ENCODE data around the gene TF. TPM values are rescaled to one million over a fixed set of nuclear protein-coding genes. Genes with fewer than 3 reads are reported as not detected.

Gene TF
- total RNA-seq, 1 donor from 2014 or later = 0.11 TPM

GRCh38 chr3:133753107-133753778 is 7.0 kb downstream of the TF start:
- H3K4me3 Mint-ChIP-seq (ENCODE audit: low read depth) = no peak overlapping the region
- peaks cover 5% of the 10 kb centered on the region for H3K27me3 Mint-ChIP-seq (ENCODE audit: low read depth)
- no peak overlapping the region for H3K27ac Mint-ChIP-seq
- intact Hi-C loops (cut with micrococcal nuclease) = no loop called here
- DNase-seq (ENCODE audit: low spot score) = no peak
- H3K4me1 Mint-ChIP-seq (ENCODE audit: low read depth) = no peaks in the 10 kb centered on the region
- no peaks in the 10 kb centered on the region for H3K9me3 Mint-ChIP-seq
- H3K36me3 Mint-ChIP-seq (ENCODE audit: low read depth) = no peaks in the 10 kb centered on the region

GRCh38 chr3:133753779-133754164 is 7.6 kb downstream of the TF start:
- H3K27me3 Mint-ChIP-seq (ENCODE audit: low read depth) = peaks cover 6% of the 10 kb centered on the region

GRCh38 chr3:133754455-133754854 is 8.3 kb downstream of the TF start:
- peaks cover 5% of the 10 kb centered on the region for H3K27me3 Mint-ChIP-seq (ENCODE audit: low read depth)
- intact Hi-C loops (cut with micrococcal nuclease) = no loop called here
- no peak for DNase-seq (ENCODE audit: low spot score)
- H3K9me3 Mint-ChIP-seq = no peaks in the 10 kb centered on the region
- H3K4me1 Mint-ChIP-seq (ENCODE audit: low read depth) = no peaks in the 10 kb centered on the region
- no peak overlapping the region for H3K4me3 Mint-ChIP-seq (ENCODE audit: low read depth)
- H3K27ac Mint-ChIP-seq = no peak overlapping the region
- no peaks in the 10 kb centered on the region for H3K36me3 Mint-ChIP-seq (ENCODE audit: low read depth)

More at GRCh38 chr3:133753779-133754164, 7.6 kb downstream of the TF start:
- Mint-ChIP-seq H3K36me3 (ENCODE audit: low read depth) (no peaks in the 10 kb centered on the region), H3K9me3 (no peaks in the 10 kb centered on the region), H3K4me3 (ENCODE audit: low read depth) (no peak overlapping the region), H3K27ac (no peak overlapping the region), H3K4me1 (ENCODE audit: low read depth) (no peaks in the 10 kb centered on the region)
- no peak for DNase-seq (ENCODE audit: low spot score)
- intact Hi-C loops (cut with micrococcal nuclease) = no loop called here

GRCh38 chr3:133754973-133755828 is 9.0 kb downstream of the TF start:
- no peaks in the 10 kb centered on the region for H3K9me3 Mint-ChIP-seq
- H3K36me3 Mint-ChIP-seq (ENCODE audit: low read depth) = no peaks in the 10 kb centered on the region
- H3K4me1 Mint-ChIP-seq (ENCODE audit: low read depth) = no peaks in the 10 kb centered on the region
- DNase-seq (ENCODE audit: low spot score) = no peak
- no peak overlapping the region for H3K4me3 Mint-ChIP-seq (ENCODE audit: low read depth)
- no peak overlapping the region for H3K27ac Mint-ChIP-seq
- intact Hi-C loops (cut with micrococcal nuclease) = no loop called here
- H3K27me3 Mint-ChIP-seq (ENCODE audit: low read depth) = peaks cover 3% of the 10 kb centered on the region

GRCh38 chr3:133756716-133757694 is 10.8 kb downstream of the TF start:
- Mint-ChIP-seq H3K4me1 (ENCODE audit: low read depth) (no peaks in the 10 kb centered on the region), H3K27me3 (ENCODE audit: low read depth) (peaks cover 3% of the 10 kb centered on the region), H3K27ac (no peak overlapping the region), H3K9me3 (no peaks in the 10 kb centered on the region), H3K36me3 (ENCODE audit: low read depth) (no peaks in the 10 kb centered on the region), H3K4me3 (ENCODE audit: low read depth) (no peak overlapping the region)
- DNase-seq (ENCODE audit: low spot score) = no peak
- intact Hi-C loops (cut with micrococcal nuclease) = no loop called here

- H3K27me3 Mint-ChIP-seq (ENCODE audit: low read depth) = peaks cover 3% of the 10 kb centered on the region
- H3K36me3 Mint-ChIP-seq (ENCODE audit: low read depth) = no peaks in the 10 kb centered on the region
- H3K27ac Mint-ChIP-seq = no peak overlapping the region
- H3K9me3 Mint-ChIP-seq = no peaks in the 10 kb centered on the region
- DNase-seq (ENCODE audit: low spot score) = no peak
- intact Hi-C loops (cut with micrococcal nuclease) = no loop called here
- H3K4me3 Mint-ChIP-seq (ENCODE audit: low read depth) = no peak overlapping the region
- no peaks in the 10 kb centered on the region for H3K4me1 Mint-ChIP-seq (ENCODE audit: low read depth)
These were observed 11.7 kb downstream of the TF start for GRCh38 chr3:133757701-133758567.

GRCh38 chr3:133758568-133758928 is 12.4 kb downstream of the TF start:
- Mint-ChIP-seq H3K36me3 (ENCODE audit: low read depth) (no peaks in the 10 kb centered on the region), H3K4me1 (ENCODE audit: low read depth) (no peaks in the 10 kb centered on the region), H3K9me3 (no peaks in the 10 kb centered on the region), H3K4me3 (ENCODE audit: low read depth) (no peak overlapping the region), H3K27me3 (ENCODE audit: low read depth) (peaks cover 3% of the 10 kb centered on the region), H3K27ac (no peak overlapping the region)
- no peak for DNase-seq (ENCODE audit: low spot score)
- intact Hi-C loops (cut with micrococcal nuclease) = no loop called here

- intact Hi-C loops (cut with micrococcal nuclease) = no loop called here
These were observed 13.0 kb downstream of the TF start for GRCh38 chr3:133758964-133759739.

GRCh38 chr3:133759740-133760305 is 13.6 kb downstream of the TF start:
- no peaks in the 10 kb centered on the region for H3K4me1 Mint-ChIP-seq (ENCODE audit: low read depth)
- H3K4me3 Mint-ChIP-seq (ENCODE audit: low read depth) = no peak overlapping the region
- no peaks in the 10 kb centered on the region for H3K36me3 Mint-ChIP-seq (ENCODE audit: low read depth)
- H3K27ac Mint-ChIP-seq = no peak overlapping the region
- no peaks in the 10 kb centered on the region for H3K9me3 Mint-ChIP-seq
- H3K27me3 Mint-ChIP-seq (ENCODE audit: low read depth) = peaks cover 6% of the 10 kb centered on the region
- DNase-seq (ENCODE audit: low spot score) = no peak
- intact Hi-C loops (cut with micrococcal nuclease) = no loop called here

More at GRCh38 chr3:133758964-133759739, 13.0 kb downstream of the TF start:
- Mint-ChIP-seq H3K27me3 (ENCODE audit: low read depth) (peaks cover 6% of the 10 kb centered on the region), H3K36me3 (ENCODE audit: low read depth) (no peaks in the 10 kb centered on the region), H3K27ac (no peak overlapping the region), H3K4me3 (ENCODE audit: low read depth) (no peak overlapping the region), H3K4me1 (ENCODE audit: low read depth) (no peaks in the 10 kb centered on the region), H3K9me3 (no peaks in the 10 kb centered on the region)
- DNase-seq (ENCODE audit: low spot score) = no peak

GRCh38 chr3:133760916-133761315 is 14.7 kb downstream of the TF start:
- Mint-ChIP-seq H3K4me1 (ENCODE audit: low read depth) (no peaks in the 10 kb centered on the region), H3K4me3 (ENCODE audit: low read depth) (no peak overlapping the region), H3K27ac (no peak overlapping the region), H3K36me3 (ENCODE audit: low read depth) (no peaks in the 10 kb centered on the region), H3K27me3 (ENCODE audit: low read depth) (peaks cover 6% of the 10 kb centered on the region), H3K9me3 (no peaks in the 10 kb centered on the region)
- no peak for DNase-seq (ENCODE audit: low spot score)
- intact Hi-C loops (cut with micrococcal nuclease) = no loop called here
